ENCODE measurements around the gene RABEP1.

RABEP1 gene

GRCh38 chr17:5413682-5414081 lies 131.6 kb downstream of the RABEP1 start:
- Histone ChIP-seq H3K27me3 (ENCODE audit: control insufficient read depth in 3 of 3, insufficient read depth in 3 of 3, low read depth in 1 of 3, low read length in 3 of 3) (no peaks in the 10 kb centered on the region), H2AK5ac (ENCODE audit: low read depth, low read length) (no peak overlapping the region), H2BK5ac (ENCODE audit: low read length) (no peak overlapping the region), H4K8ac (ENCODE audit: low read depth, low read length) (no peak overlapping the region), H3K4me2 (ENCODE audit: insufficient read depth, low read length, poor library complexity, severe bottlenecking) (no peak overlapping the region), H3K36me3 (replicated peaks in 1 of 2; ENCODE audit: control insufficient read depth in 2 of 2, insufficient read depth in 2 of 2, low read length in 2 of 2) (peaks cover 28 to 84% of the 10 kb centered on the region in 2 donors), H3K79me1 (ENCODE audit: low read depth, low read length) (peaks cover 2% of the 10 kb centered on the region), H2BK12ac (ENCODE audit: low read length) (no peak overlapping the region), H3K27ac (replicated peaks; ENCODE audit: low read length) (no peak overlapping the region), H2AFZ (ENCODE audit: low read length) (no peak overlapping the region), H2BK120ac (ENCODE audit: low read depth, low read length) (no peak overlapping the region), H2BK15ac (ENCODE audit: low read length) (no peak overlapping the region), H3K9me3 (replicated peaks in 1 of 2; ENCODE audit: control insufficient read depth in 2 of 2, insufficient read depth in 1 of 2, low read depth in 1 of 2, low read length in 2 of 2) (no peaks in the 10 kb centered on the region), H4K91ac (ENCODE audit: low read depth, low read length, poor library complexity) (no peak overlapping the region), H3K4ac (ENCODE audit: low read length) (no peak overlapping the region), H3K23ac (ENCODE audit: low read depth, low read length, poor library complexity) (no peak overlapping the region), H3K9ac (ENCODE audit: low read depth, low read length, poor library complexity) (no peak overlapping the region), H3K4me1 (ENCODE audit: control insufficient read depth in 2 of 2, insufficient read depth in 1 of 2, low read depth in 1 of 2, low read length in 2 of 2) (no peaks in the 10 kb centered on the region), H3K18ac (ENCODE audit: low read length) (no peak overlapping the region), H3K4me3 (ENCODE audit: low read length in 2 of 2) (no peak overlapping the region), H3K14ac (ENCODE audit: low read length) (no peak overlapping the region)
- no peak for DNase-seq (ENCODE audit: low spot score)
- WGBS, 2 donors (ENCODE audit: extremely low coverage in 2 of 2, insufficient read length in 2 of 2, insufficient replicate concordance in 1 of 2), result no CpG with 5 or more reads among the region's 4 CpGs

- H3K36me3 ChIP-seq (replicated peaks in 1 of 2; ENCODE audit: control insufficient read depth in 2 of 2, insufficient read depth in 2 of 2, low read length in 2 of 2), result peaks cover 22 to 64% of the 10 kb centered on the region in 2 donors
- no peak overlapping the region for H2BK5ac ChIP-seq (ENCODE audit: low read length)
- H3K27ac ChIP-seq (replicated peaks; ENCODE audit: low read length), result no peak overlapping the region
- no peak overlapping the region for H4K91ac ChIP-seq (ENCODE audit: low read depth, low read length, poor library complexity)
- no peaks in the 10 kb centered on the region for H3K9me3 ChIP-seq (replicated peaks in 1 of 2; ENCODE audit: control insufficient read depth in 2 of 2, insufficient read depth in 1 of 2, low read depth in 1 of 2, low read length in 2 of 2)
- no peak overlapping the region for H2AFZ ChIP-seq (ENCODE audit: low read length)
- H3K4me1 ChIP-seq (ENCODE audit: control insufficient read depth in 2 of 2, insufficient read depth in 1 of 2, low read depth in 1 of 2, low read length in 2 of 2), result peaks cover 2 to 5% of the 10 kb centered on the region in 2 donors
- no peak overlapping the region for H2BK12ac ChIP-seq (ENCODE audit: low read length)
- no peak overlapping the region for H2BK15ac ChIP-seq (ENCODE audit: low read length)
- H3K27me3 ChIP-seq (ENCODE audit: control insufficient read depth in 3 of 3, insufficient read depth in 3 of 3, low read depth in 1 of 3, low read length in 3 of 3), result no peaks in the 10 kb centered on the region
- H3K4ac ChIP-seq (ENCODE audit: low read length), result no peak overlapping the region
- no peak overlapping the region for H3K4me3 ChIP-seq (ENCODE audit: low read length in 2 of 2)
- no peak overlapping the region for H2AK5ac ChIP-seq (ENCODE audit: low read depth, low read length)
- no peak overlapping the region for H3K9ac ChIP-seq (ENCODE audit: low read depth, low read length, poor library complexity)
- H2BK120ac ChIP-seq (ENCODE audit: low read depth, low read length), result no peak overlapping the region
- WGBS, 2 donors (ENCODE audit: extremely low coverage in 2 of 2, insufficient read length in 2 of 2, insufficient replicate concordance in 1 of 2), result no CpG with 5 or more reads among the region's 2 CpGs
- H3K18ac ChIP-seq (ENCODE audit: low read length), result no peak overlapping the region
- H4K8ac ChIP-seq (ENCODE audit: low read depth, low read length), result no peak overlapping the region
- H3K79me1 ChIP-seq (ENCODE audit: low read depth, low read length), result peaks cover 5% of the 10 kb centered on the region
- H3K14ac ChIP-seq (ENCODE audit: low read length), result no peak overlapping the region
- H3K4me2 ChIP-seq (ENCODE audit: insufficient read depth, low read length, poor library complexity, severe bottlenecking), result no peak overlapping the region
- H3K23ac ChIP-seq (ENCODE audit: low read depth, low read length, poor library complexity), result no peak overlapping the region
- DNase-seq (ENCODE audit: low spot score), result no peak
These were observed 134.8 kb downstream of the RABEP1 start for GRCh38 chr17:5416901-5417300.

GRCh38 chr17:5418858-5419355 lies 136.8 kb downstream of the RABEP1 start:
- Histone ChIP-seq H4K8ac (ENCODE audit: low read depth, low read length) (no peak overlapping the region), H3K23ac (ENCODE audit: low read depth, low read length, poor library complexity) (no peak overlapping the region), H3K27me3 (ENCODE audit: control insufficient read depth in 3 of 3, insufficient read depth in 3 of 3, low read depth in 1 of 3, low read length in 3 of 3) (no peaks in the 10 kb centered on the region), H3K4me2 (ENCODE audit: insufficient read depth, low read length, poor library complexity, severe bottlenecking) (peak overlapping the region; percentile 83), H3K4me1 (ENCODE audit: control insufficient read depth in 2 of 2, insufficient read depth in 1 of 2, low read depth in 1 of 2, low read length in 2 of 2) (peaks cover 2 to 5% of the 10 kb centered on the region in 2 donors), H2BK12ac (ENCODE audit: low read length) (no peak overlapping the region), H2AFZ (ENCODE audit: low read length) (peak overlapping the region; percentile 87), H3K79me1 (ENCODE audit: low read depth, low read length) (peaks cover 6% of the 10 kb centered on the region), H2BK120ac (ENCODE audit: low read depth, low read length) (no peak overlapping the region), H3K36me3 (replicated peaks in 1 of 2; ENCODE audit: control insufficient read depth in 2 of 2, insufficient read depth in 2 of 2, low read length in 2 of 2) (peaks cover 20 to 64% of the 10 kb centered on the region in 2 donors), H2BK5ac (ENCODE audit: low read length) (no peak overlapping the region), H2BK15ac (ENCODE audit: low read length) (peak overlapping the region; percentile 10), H3K18ac (ENCODE audit: low read length) (peak overlapping the region; percentile 93), H2AK5ac (ENCODE audit: low read depth, low read length) (no peak overlapping the region), H3K4me3 (ENCODE audit: low read length in 2 of 2) (peak overlapping the region; percentile 79 to 91), H3K14ac (ENCODE audit: low read length) (no peak overlapping the region), H3K9me3 (replicated peaks in 1 of 2; ENCODE audit: control insufficient read depth in 2 of 2, insufficient read depth in 1 of 2, low read depth in 1 of 2, low read length in 2 of 2) (no peaks in the 10 kb centered on the region), H3K27ac (replicated peaks; ENCODE audit: low read length) (peak overlapping the region; percentile 48), H3K9ac (ENCODE audit: low read depth, low read length, poor library complexity) (peak overlapping the region; percentile 97), H4K91ac (ENCODE audit: low read depth, low read length, poor library complexity) (no peak overlapping the region), H3K4ac (ENCODE audit: low read length) (no peak overlapping the region)
- no CpG with 5 or more reads among the region's 26 CpGs for WGBS, 2 donors (ENCODE audit: extremely low coverage in 2 of 2, insufficient read length in 2 of 2, insufficient replicate concordance in 1 of 2)
- DNase-seq (ENCODE audit: low spot score), result peak; percentile 20

- Histone ChIP-seq H2AK5ac (ENCODE audit: low read depth, low read length) (no peak within 1 kb of the TSS), H4K8ac (ENCODE audit: low read depth, low read length) (no peak within 1 kb of the TSS), H3K23ac (ENCODE audit: low read depth, low read length, poor library complexity) (peak within 1 kb of the TSS; percentile 95), H2BK12ac (ENCODE audit: low read length) (no peak within 1 kb of the TSS), H3K36me3 (replicated peaks in 1 of 2; ENCODE audit: control insufficient read depth in 2 of 2, insufficient read depth in 2 of 2, low read length in 2 of 2) (peaks cover 23 to 64% of the 10 kb centered on the region in 2 donors), H3K4me2 (ENCODE audit: insufficient read depth, low read length, poor library complexity, severe bottlenecking) (peak within 1 kb of the TSS; percentile 83), H4K91ac (ENCODE audit: low read depth, low read length, poor library complexity) (no peak within 1 kb of the TSS), H3K9me3 (replicated peaks in 1 of 2; ENCODE audit: control insufficient read depth in 2 of 2, insufficient read depth in 1 of 2, low read depth in 1 of 2, low read length in 2 of 2) (no peaks in the 10 kb centered on the region), H2AFZ (ENCODE audit: low read length) (peak within 1 kb of the TSS; percentile 94), H3K4me3 (ENCODE audit: low read length in 2 of 2) (peak within 1 kb of the TSS; percentile 79 to 93), H2BK120ac (ENCODE audit: low read depth, low read length) (no peak within 1 kb of the TSS), H2BK15ac (ENCODE audit: low read length) (peak within 1 kb of the TSS; percentile 10), H3K18ac (ENCODE audit: low read length) (peak within 1 kb of the TSS; percentile 96), H3K27me3 (ENCODE audit: control insufficient read depth in 3 of 3, insufficient read depth in 3 of 3, low read depth in 1 of 3, low read length in 3 of 3) (no peaks in the 10 kb centered on the region), H3K4ac (ENCODE audit: low read length) (no peak within 1 kb of the TSS), H3K4me1 (ENCODE audit: control insufficient read depth in 2 of 2, insufficient read depth in 1 of 2, low read depth in 1 of 2, low read length in 2 of 2) (peaks cover 2 to 5% of the 10 kb centered on the region in 2 donors), H3K79me1 (ENCODE audit: low read depth, low read length) (peaks cover 6% of the 10 kb centered on the region), H2BK5ac (ENCODE audit: low read length) (peak within 1 kb of the TSS; percentile 32), H3K27ac (replicated peaks; ENCODE audit: low read length) (peak within 1 kb of the TSS; percentile 71), H3K14ac (ENCODE audit: low read length) (no peak within 1 kb of the TSS), H3K9ac (ENCODE audit: low read depth, low read length, poor library complexity) (peak within 1 kb of the TSS; percentile 97)
- WGBS, 2 donors (ENCODE audit: extremely low coverage in 2 of 2, insufficient read length in 2 of 2, insufficient replicate concordance in 1 of 2), result no CpG with 5 or more reads among the region's 49 CpGs
- DNase-seq (ENCODE audit: low spot score), result peak; percentile 96
These were observed 137.4 kb downstream of the RABEP1 start, which contains the start of gene NUP88 for GRCh38 chr17:5419356-5419958. Gene NUP88 (minus strand): TSS chr17:5419662. CDS start chr17:5419650, 12 bp downstream.

All from neuronal stem cell (in vitro differentiated cells).